Measurements from ENCODE around the gene FXYD3.
"Not testable (repeated sequence)": the region's sequence is repeated elsewhere in the genome, so short reads cannot be mapped to it uniquely, and the experiment has no call there.

FXYD3 gene

DNA sequence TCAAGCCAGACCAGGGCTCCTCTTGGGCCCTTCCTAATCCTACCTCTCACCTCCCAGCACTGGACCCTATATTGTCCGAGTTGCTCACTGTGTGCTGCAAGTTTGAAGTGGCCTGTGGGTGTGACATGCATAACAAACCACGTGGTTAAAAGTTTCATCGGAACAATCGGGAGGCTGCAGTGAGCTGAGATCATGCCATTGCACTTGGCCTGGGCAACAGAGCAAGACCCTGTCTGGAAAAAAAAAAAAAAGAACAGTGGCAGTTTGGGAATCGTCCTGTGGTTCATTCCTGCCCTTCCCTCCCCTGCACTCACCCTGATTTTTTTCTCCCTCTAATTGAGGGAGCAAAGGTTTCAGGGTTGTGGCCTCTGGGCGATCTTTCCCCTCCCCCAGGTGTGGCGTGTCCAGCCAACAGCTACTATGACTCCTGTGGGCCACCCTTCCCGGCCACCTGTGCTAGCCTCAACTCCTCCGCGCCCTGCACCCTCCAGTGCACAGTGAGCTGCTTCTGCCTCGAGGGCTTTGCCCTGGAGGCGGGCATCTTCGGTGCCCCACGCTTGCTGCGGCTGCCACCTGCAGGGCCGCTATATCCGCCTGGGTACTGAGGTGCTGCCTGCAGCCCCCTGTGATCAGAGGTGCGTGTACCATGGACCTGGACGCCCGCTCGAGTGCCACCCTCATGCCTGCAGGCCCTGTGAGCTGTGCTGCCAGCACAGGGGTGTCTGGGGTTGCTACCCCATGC is 16.3 kb upstream of the FXYD3 start:
- TF ChIP-seq, protein P1, sequence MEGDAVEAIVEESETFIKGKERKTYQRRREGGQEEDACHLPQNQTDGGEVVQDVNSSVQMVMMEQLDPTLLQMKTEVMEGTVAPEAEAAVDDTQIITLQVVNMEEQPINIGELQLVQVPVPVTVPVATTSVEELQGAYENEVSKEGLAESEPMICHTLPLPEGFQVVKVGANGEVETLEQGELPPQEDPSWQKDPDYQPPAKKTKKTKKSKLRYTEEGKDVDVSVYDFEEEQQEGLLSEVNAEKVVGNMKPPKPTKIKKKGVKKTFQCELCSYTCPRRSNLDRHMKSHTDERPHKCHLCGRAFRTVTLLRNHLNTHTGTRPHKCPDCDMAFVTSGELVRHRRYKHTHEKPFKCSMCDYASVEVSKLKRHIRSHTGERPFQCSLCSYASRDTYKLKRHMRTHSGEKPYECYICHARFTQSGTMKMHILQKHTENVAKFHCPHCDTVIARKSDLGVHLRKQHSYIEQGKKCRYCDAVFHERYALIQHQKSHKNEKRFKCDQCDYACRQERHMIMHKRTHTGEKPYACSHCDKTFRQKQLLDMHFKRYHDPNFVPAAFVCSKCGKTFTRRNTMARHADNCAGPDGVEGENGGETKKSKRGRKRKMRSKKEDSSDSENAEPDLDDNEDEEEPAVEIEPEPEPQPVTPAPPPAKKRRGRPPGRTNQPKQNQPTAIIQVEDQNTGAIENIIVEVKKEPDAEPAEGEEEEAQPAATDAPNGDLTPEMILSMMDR (IDR thresholded peaks at IDR 0.05; ENCODE audit: control insufficient read depth, extremely low read depth, insufficient read depth): no peak
- no peak for DNase-seq (ENCODE audit: low read depth)
- H3K4me3 ChIP-seq (ENCODE audit: low read depth, low read length): no peak overlapping the region

DNA sequence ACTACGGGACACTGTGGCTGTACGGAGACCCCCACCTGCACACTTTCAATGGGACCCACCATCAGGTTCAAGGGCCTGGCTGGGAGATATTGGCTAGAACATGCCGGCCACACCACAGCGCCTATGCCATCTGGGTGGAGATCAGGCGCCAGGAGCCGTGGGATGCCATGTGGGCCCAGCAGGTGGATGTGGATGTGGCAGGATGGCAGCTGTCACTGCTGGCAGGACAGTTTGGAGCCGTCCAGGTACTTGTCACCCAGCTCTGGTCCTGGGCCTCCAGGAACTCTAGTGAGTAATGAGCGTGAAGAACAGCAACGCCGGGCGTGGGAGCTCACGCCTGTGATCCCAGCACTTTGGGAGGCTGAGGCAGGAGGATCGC is 15.7 kb upstream of the FXYD3 start:
- H3K4me3 ChIP-seq (ENCODE audit: low read depth, low read length): no peak overlapping the region
- TF ChIP-seq, protein P1 (IDR thresholded peaks at IDR 0.05; ENCODE audit: control insufficient read depth, extremely low read depth, insufficient read depth): no peak
- DNase-seq (ENCODE audit: low read depth): no peak

DNA sequence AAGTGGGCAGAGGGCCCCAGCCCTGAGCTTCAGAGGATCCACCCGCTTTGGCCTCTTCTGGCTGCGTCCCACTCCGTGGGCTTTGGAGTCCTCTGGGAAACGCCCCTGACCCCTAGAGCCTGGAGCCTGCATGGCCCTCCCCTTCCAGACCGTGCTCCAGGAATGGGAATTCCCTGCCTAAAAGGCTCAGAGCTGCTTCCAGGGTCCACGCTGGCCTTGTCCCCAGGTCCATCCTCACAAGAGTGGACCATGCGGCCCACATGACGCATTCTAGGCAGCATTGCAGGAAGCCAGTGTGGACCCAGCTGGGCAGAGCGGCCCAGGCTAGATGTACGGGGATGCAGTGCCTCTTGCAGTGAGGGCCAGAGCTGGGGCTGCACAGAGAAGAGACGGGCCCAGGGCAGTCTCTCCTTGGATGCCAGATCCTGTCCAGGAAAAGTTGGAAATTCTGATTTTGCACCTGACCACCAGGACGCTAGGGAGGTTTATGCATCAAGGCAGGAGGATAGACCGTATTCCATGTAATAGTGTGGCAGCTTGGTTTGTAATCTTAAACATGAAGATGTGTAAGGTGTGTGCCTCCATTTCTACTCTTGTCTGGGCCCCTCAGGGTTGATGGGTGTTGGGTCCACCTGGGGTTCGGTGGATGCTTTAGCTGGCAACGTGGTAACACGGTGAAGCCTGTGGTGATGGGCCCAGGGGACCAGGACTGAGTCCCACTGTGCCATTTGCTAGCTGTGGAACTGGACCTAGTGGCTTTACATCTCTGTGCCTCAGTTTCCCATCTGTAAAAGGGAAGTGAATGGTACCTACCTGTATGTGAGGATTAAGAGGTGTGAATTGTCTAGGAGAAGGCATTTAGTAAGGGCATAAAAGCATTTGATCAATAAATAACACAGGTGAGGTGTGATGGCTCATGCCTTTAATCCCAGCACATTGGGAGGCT is 14.8 kb upstream of the FXYD3 start:
- DNase-seq (ENCODE audit: low read depth): no peak
- H3K4me3 ChIP-seq (ENCODE audit: low read depth, low read length): no peak overlapping the region
- TF ChIP-seq, protein P1 (IDR thresholded peaks at IDR 0.05; ENCODE audit: control insufficient read depth, extremely low read depth, insufficient read depth): no peak

DNA sequence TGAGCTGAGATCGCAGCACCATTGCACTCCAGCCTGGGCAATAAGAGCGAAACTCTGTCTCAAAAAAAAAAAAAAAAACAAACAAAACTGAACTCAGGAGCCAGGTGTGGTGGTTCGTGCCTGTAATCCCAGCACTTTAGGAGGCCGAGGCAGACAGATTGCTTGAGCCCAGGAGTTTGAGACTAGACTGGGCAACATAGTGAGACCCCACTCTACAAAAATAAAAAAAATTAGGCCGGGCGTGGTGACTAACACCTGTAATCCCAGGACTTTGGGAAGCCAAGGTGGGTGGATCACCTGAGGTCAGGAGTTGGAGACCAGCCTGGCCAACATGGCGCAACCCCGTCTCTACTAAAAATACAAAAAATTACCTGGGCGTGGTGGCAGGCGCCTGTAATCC is 13.7 kb upstream of the FXYD3 start:
- H3K4me3 ChIP-seq (ENCODE audit: low read depth, low read length): not testable (repeated sequence)

DNA sequence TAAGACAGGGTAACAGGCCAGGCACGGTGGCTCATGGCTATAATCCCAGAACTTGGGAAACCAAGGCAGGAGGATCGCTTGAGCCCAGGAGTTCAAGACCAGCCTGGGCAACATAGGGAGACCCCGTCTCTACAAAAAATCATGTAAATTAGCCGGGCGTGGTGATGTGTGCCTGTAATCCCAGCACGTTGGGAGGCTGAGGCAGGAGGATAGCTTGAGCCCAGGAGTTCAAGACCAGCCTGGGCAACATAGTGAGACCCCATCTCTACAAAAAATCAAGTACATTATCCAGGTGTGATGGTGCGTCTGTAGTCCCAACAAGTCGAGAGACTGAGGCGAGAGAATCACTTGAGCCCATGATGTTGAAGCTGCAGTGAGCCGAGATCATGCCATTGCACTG is 12.0 kb upstream of the FXYD3 start:
- not testable (repeated sequence) for DNase-seq (ENCODE audit: low read depth); H3K4me3 ChIP-seq (ENCODE audit: low read depth, low read length)

More for the DNA sequence above, 13.7 kb upstream of the FXYD3 start:
- not testable (repeated sequence) for DNase-seq (ENCODE audit: low read depth)

DNA sequence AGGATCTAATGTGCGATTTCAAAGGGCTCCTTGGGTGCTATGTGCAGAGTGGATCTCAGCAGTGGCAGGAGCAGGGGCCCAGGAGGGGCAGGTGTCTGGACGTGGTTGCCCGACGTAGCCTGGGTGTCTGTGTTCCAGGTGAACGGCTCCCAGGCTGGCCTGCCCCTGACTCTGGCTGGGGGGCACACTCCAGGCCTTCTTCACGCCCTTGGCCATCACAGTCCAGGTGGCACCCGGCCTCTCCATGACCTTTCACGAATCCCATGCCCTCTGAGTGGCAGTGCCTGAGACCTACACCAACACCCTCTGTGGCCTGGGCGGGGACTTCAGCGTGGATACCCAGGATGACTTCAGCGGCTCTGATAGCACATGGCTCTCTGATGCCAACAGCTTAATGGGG is 11.3 kb upstream of the FXYD3 start:
- no peak overlapping the region for H3K4me3 ChIP-seq (ENCODE audit: low read depth, low read length)

DNA sequence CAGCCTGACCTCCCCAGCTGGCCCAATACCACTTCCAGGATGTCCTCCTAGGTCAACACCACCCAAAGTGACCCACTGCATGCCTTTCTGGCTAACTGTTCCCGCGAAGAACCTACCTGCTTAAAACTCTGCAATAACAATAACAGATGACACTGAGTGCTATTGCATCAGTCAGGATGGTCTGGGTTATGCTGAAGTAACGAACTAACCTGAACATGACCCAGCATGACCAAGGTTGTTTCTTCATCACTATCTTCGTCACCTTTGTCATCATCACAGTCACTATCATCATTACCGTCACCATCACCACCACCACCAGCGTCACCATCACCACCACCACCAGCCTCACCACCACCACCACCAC is 10.6 kb upstream of the FXYD3 start:
- no peak for DNase-seq (ENCODE audit: low read depth)
- no peak overlapping the region for H3K4me3 ChIP-seq (ENCODE audit: low read depth, low read length)
- TF ChIP-seq, protein P1 (IDR thresholded peaks at IDR 0.05; ENCODE audit: control insufficient read depth, extremely low read depth, insufficient read depth): no peak

More for the DNA sequence above, 11.3 kb upstream of the FXYD3 start:
- TF ChIP-seq, protein P1 (IDR thresholded peaks at IDR 0.05; ENCODE audit: control insufficient read depth, extremely low read depth, insufficient read depth): no peak
- DNase-seq (ENCODE audit: low read depth): no peak

Measured in LNCaP clone FGC (cell line).